ENCODE data around the gene HGD. TPM values are rescaled to one million over a fixed set of nuclear protein-coding genes. Genes with fewer than 3 reads are reported as not detected.

The HGD gene
- total RNA-seq, 4 donors from 2014 or later = 0.68 to 2.0 TPM; not detected in 2

- TF ChIP-seq CTCF (IDR thresholded peaks at IDR 0.05; ENCODE audit: low read depth) = no peak
Observed at GRCh38 chr3:120683671-120684301, 1.7 kb upstream of the HGD start.

GRCh38 chr3:120683213-120683612 is 1.2 kb upstream of the HGD start:
- no peak for TF ChIP-seq CTCF (IDR thresholded peaks at IDR 0.05; ENCODE audit: low read depth)

GRCh38 chr3:120681506-120682038 is 467 bp downstream of the HGD start:
- TF ChIP-seq CTCF (IDR thresholded peaks at IDR 0.05; ENCODE audit: low read depth) = no peak

GRCh38 chr3:120681018-120681417 is 1.0 kb downstream of the HGD start:
- TF ChIP-seq CTCF (IDR thresholded peaks at IDR 0.05; ENCODE audit: low read depth) = no peak

GRCh38 chr3:120680193-120680894 is 1.7 kb downstream of the HGD start:
- TF ChIP-seq CTCF (IDR thresholded peaks at IDR 0.05; ENCODE audit: low read depth) = no peak

- TF ChIP-seq CTCF (IDR thresholded peaks at IDR 0.05; ENCODE audit: low read depth) = no peak
Observed at GRCh38 chr3:120678984-120679383, 3.1 kb downstream of the HGD start.

GRCh38 chr3:120678331-120678947 is 3.6 kb downstream of the HGD start:
- no peak for TF ChIP-seq CTCF (IDR thresholded peaks at IDR 0.05; ENCODE audit: low read depth)
